Skeletal muscle tissue (tissue), 4 donors: ENCODE data around the gene CBFA2T3. TPM values are rescaled to one million over a fixed set of nuclear protein-coding genes. Genes with fewer than 3 reads are reported as not detected.
"Not testable (repeated sequence)": the region's sequence is repeated elsewhere in the genome, so short reads cannot be mapped to it uniquely, and the experiment has no call there.

Source experiments
- H3K27ac ChIP-seq: one replicate; pipeline ENCODE4 v1.7.0; 2013; ENCODE audit warnings: mild to moderate bottlenecking, low read depth, low read length, inconsistent platforms
- H3K27me3 ChIP-seq, 3 donors: one replicate each; pipeline ENCODE4 v1.7.0; 2013; ENCODE audit warnings: low read length in 3 of 3; ENCODE audit not compliant: control insufficient read depth in 3 of 3, insufficient read depth in 3 of 3
- H3K36me3 ChIP-seq, 3 donors: one replicate each; pipeline ENCODE4 v1.7.0; 2013; ENCODE audit warnings: low read length in 3 of 3; ENCODE audit not compliant: control insufficient read depth in 3 of 3, insufficient read depth in 3 of 3
- H3K4me1 ChIP-seq, 3 donors: one replicate each; pipeline ENCODE4 v1.7.0; 2013; ENCODE audit warnings: low read length in 3 of 3, mild to moderate bottlenecking in 3 of 3; ENCODE audit not compliant: control insufficient read depth in 3 of 3, insufficient read depth in 3 of 3
- H3K4me3 ChIP-seq, 3 donors: one replicate each; pipeline ENCODE4 v1.7.0; 2013; ENCODE audit warnings: low read length in 3 of 3
- H3K9ac ChIP-seq, 3 donors: one replicate each; pipeline ENCODE4 v1.7.0; 2013; ENCODE audit warnings: low read length in 3 of 3, mild to moderate bottlenecking in 3 of 3, moderate library complexity in 2 of 3, low read depth in 1 of 3
- H3K9me3 ChIP-seq, 3 donors: one replicate each; pipeline ENCODE4 v1.7.0; 2013; ENCODE audit warnings: low read length in 3 of 3; ENCODE audit not compliant: control insufficient read depth in 3 of 3
- total RNA-seq: library from RNA; depleted of rRNA; stranded (reverse); fragments of >200 nt; gene quantifications from one replicate; pipeline ENCODE4 v1.2.3, GENCODE V29; 2014
- donor health status: Osteomylitis.

CBFA2T3 gene
- total RNA-seq, 1 donor from 2014 or later, result 2.1 TPM

GRCh38 chr16:88918896-88919295, 58.1 kb downstream of the CBFA2T3 start:
- H3K36me3 ChIP-seq, H3K27ac ChIP-seq, H3K9me3 ChIP-seq, H3K27me3 ChIP-seq, H3K9ac ChIP-seq, H3K4me3 ChIP-seq: not testable (repeated sequence)
- peaks cover 19 to 40% (median 29%) of the 10 kb centered on the region in 3 donors for H3K4me1 ChIP-seq

DNA sequence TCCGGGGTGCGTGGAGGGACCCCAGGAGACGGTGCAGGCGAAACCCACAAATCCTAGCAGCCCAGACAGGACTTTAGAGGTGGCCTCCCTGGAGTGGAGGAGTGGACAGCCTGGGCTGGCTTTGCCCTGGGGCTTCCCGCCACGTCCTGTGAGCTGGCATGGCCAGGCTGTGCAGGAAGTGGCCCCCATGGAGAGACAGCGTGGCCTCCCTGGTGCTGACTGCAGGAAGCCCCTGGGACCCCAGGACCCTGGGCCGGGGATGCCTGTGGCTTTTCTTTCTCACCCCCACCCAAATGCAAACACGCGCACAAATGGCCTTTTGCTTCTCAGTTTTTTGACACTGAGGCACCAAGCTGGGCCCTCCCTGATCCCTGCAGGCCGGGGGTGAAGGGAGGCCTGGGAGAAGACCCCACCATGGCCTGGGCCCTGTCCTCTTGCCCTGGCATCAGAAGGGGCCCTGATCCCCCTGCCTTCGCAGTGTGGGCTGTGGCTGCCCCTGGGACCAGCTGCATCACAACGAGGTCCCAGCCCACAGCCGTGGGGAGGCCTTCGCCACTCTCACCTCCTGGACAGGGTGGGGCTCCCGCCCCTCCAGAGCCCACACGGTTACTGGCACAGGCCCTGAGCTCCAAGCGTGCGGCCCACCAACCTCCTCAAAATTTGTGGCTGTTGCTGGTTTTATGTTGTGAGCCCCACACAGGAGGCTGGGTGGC, 58.9 kb downstream of the CBFA2T3 start:
- H3K9ac ChIP-seq, result no peak overlapping the region
- H3K27ac ChIP-seq, result no peak overlapping the region
- H3K9me3 ChIP-seq, result no peaks in the 10 kb centered on the region
- H3K36me3 ChIP-seq, result no peaks in the 10 kb centered on the region
- H3K4me3 ChIP-seq, result no peak overlapping the region
- H3K27me3 ChIP-seq, result peaks cover 0 to 7% (median 4%) of the 10 kb centered on the region in 3 donors
- peaks cover 19 to 34% (median 29%) of the 10 kb centered on the region in 3 donors for H3K4me1 ChIP-seq

DNA sequence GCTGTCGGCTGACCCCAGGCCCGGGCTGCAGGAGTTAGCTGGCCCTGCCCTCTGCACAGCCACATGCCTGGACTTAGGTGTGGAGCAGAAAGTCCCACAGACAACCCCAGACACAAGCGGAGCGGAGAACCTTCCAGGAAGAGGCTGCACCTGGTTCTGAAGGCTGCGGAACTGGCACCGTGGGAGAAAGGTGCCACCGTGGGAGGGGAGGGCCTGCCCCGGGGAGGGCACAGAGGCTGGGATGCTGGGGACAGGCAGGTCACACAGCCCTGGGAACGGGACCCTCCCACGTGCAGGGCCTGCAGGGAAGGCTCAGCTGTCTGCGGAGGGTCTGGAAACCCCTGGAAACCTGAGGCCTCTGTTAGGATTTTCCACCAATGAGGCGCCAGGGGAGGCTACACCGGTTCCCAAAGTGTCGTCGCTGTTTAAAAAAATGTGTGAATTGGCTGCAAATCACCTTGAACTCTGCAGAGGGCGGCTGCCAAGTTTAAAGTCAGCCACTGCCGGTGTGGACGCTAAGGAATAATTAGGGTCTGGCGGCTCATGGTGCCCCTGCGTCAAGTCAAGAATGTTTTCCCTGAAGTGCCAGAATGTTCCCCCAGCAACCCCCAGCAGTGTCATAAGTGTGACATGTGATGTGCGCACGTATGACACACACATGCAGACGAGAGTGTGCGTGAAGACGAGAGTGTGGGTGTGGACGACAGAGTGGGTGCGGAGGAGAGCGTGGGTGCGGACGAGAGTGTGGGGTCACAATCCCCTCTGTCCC, 59.7 kb downstream of the CBFA2T3 start:
- no peak overlapping the region for H3K27ac ChIP-seq
- peaks cover 0 to 7% (median 4%) of the 10 kb centered on the region in 3 donors for H3K27me3 ChIP-seq
- no peak overlapping the region for H3K4me3 ChIP-seq
- no peak overlapping the region for H3K9ac ChIP-seq
- no peaks in the 10 kb centered on the region for H3K9me3 ChIP-seq
- peaks cover 16 to 27% (median 22%) of the 10 kb centered on the region in 3 donors for H3K4me1 ChIP-seq
- H3K36me3 ChIP-seq, result no peaks in the 10 kb centered on the region

- no peaks in the 10 kb centered on the region for H3K9me3 ChIP-seq
- no peak overlapping the region for H3K4me3 ChIP-seq
- no peak overlapping the region for H3K27ac ChIP-seq
- H3K27me3 ChIP-seq, result peaks cover 0 to 12% (median 9%) of the 10 kb centered on the region in 3 donors
- H3K4me1 ChIP-seq, result peaks cover 4 to 20% (median 12%) of the 10 kb centered on the region in 3 donors
- H3K36me3 ChIP-seq, result no peaks in the 10 kb centered on the region
- H3K9ac ChIP-seq, result no peak overlapping the region
Measured at GRCh38 chr16:88915639-88916327, 61.2 kb downstream of the CBFA2T3 start.

- Histone ChIP-seq H3K36me3 (no peaks in the 10 kb centered on the region), H3K27ac (no peak overlapping the region), H3K4me1 (peaks cover 0 to 19% (median 9%) of the 10 kb centered on the region in 3 donors), H3K27me3 (peaks cover 0 to 12% (median 9%) of the 10 kb centered on the region in 3 donors), H3K4me3 (no peak overlapping the region), H3K9me3 (no peaks in the 10 kb centered on the region), H3K9ac (no peak overlapping the region)
Measured at GRCh38 chr16:88914750-88915368, 62.1 kb downstream of the CBFA2T3 start.

- peaks cover 0 to 12% (median 9%) of the 10 kb centered on the region in 3 donors for H3K27me3 ChIP-seq
- no peak overlapping the region for H3K27ac ChIP-seq
- no peak overlapping the region for H3K4me3 ChIP-seq
- H3K9ac ChIP-seq, result no peak overlapping the region
- no peaks in the 10 kb centered on the region for H3K36me3 ChIP-seq
- H3K4me1 ChIP-seq, result peaks cover 0 to 22% (median 9%) of the 10 kb centered on the region in 3 donors
- no peaks in the 10 kb centered on the region for H3K9me3 ChIP-seq
Measured at GRCh38 chr16:88913870-88914269, 63.1 kb downstream of the CBFA2T3 start.

GRCh38 chr16:88913001-88913612, 63.9 kb downstream of the CBFA2T3 start:
- peaks cover 4 to 26% (median 9%) of the 10 kb centered on the region in 3 donors for H3K4me1 ChIP-seq
- H3K9ac ChIP-seq, result no peak overlapping the region
- H3K9me3 ChIP-seq, result no peaks in the 10 kb centered on the region
- peaks cover 0 to 12% (median 9%) of the 10 kb centered on the region in 3 donors for H3K27me3 ChIP-seq
- H3K27ac ChIP-seq, result no peak overlapping the region
- no peak overlapping the region for H3K4me3 ChIP-seq
- no peaks in the 10 kb centered on the region for H3K36me3 ChIP-seq

DNA sequence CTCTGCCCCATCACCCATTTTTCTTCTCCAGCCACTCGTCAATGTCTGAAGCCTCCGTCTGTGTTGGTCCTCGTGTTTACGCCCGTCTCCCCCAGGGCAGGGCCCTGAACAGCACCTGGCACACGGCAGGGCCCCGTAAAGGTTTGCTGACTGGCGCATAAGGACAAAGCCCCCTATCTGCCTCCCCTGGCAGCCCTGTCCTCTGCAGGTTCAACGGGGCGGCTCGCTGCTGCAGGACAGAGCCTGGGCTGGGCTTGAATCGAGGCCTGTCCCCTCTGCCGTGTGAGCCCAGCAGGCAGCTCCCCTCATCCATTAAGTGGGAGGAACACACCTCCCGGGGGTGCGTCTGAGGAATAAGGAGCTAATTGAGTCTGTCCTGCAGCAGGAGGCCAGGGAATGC, 64.5 kb downstream of the CBFA2T3 start:
- Histone ChIP-seq H3K9me3 (no peaks in the 10 kb centered on the region), H3K27me3 (peaks cover 0 to 12% (median 9%) of the 10 kb centered on the region in 3 donors), H3K36me3 (no peaks in the 10 kb centered on the region), H3K4me1 (peaks cover 4 to 26% (median 14%) of the 10 kb centered on the region in 3 donors), H3K4me3 (no peak overlapping the region), H3K9ac (no peak overlapping the region), H3K27ac (no peak overlapping the region)

GRCh38 chr16:88911946-88912310, 65.1 kb downstream of the CBFA2T3 start:
- Histone ChIP-seq H3K27ac (no peak overlapping the region), H3K4me1 (peaks cover 4 to 26% (median 16%) of the 10 kb centered on the region in 3 donors), H3K27me3 (peaks cover 0 to 12% (median 9%) of the 10 kb centered on the region in 3 donors), H3K4me3 (no peak overlapping the region), H3K9ac (no peak overlapping the region), H3K9me3 (no peaks in the 10 kb centered on the region), H3K36me3 (no peaks in the 10 kb centered on the region)
